Tongue (tissue), 3 donors: ENCODE results near the gene MSH3. TPM values are rescaled to one million over a fixed set of nuclear protein-coding genes. Genes with fewer than 3 reads are reported as not detected.
A peak's percentile ranks its signal among the peaks of the same experiment; 100 is the strongest.

Experiments
- DNase-seq: peaks from one replicate; pipeline ENCODE4 v3.0.0-alpha.2; 2015
- small RNA-seq: library from RNA; depleted of rRNA; stranded (forward); fragments of <200 nt; gene quantifications from one replicate; pipeline ENCODE3, GENCODE V24; 2014; ENCODE audit warnings: low replicate concordance
- total RNA-seq: library from RNA; depleted of rRNA; stranded (reverse); fragments of >200 nt; gene quantifications from one replicate; pipeline ENCODE4 v1.2.3, GENCODE V29; 2014

Gene MSH3
- total RNA-seq, 1 donor from 2014 or later, result 22.2 TPM

DNA sequence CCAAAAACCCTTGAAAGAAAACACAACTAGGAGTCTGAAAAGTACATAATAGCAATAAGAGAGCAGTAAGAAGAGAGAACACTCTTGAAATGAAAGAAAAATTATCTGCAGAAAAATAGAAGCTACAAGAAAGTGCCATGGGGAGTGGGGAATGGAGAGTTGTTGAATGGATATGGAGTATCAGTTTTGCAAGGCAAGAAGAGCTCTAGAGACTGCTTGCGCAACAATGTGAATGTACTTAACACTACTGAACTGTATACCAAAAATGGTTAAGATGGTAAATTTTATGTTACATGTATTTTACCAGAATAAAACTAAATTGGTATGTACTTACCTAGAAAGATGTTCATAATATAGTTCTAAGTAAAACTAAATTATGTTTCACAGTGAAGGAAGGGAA is 251.0 kb downstream of the MSH3 start:
- no peak for DNase-seq

- DNase-seq, result no peak
These were observed 258.0 kb downstream of the MSH3 start for GRCh38 chr5:80912479-80912878.

GRCh38 chr5:80915716-80916115 is 261.3 kb downstream of the MSH3 start:
- no peak for DNase-seq

GRCh38 chr5:80916676-80917075 is 262.2 kb downstream of the MSH3 start:
- peak; percentile 12 for DNase-seq

- no peak for DNase-seq
These were observed 263.2 kb downstream of the MSH3 start for GRCh38 chr5:80917631-80918030.

GRCh38 chr5:80919678-80920196 is 265.3 kb downstream of the MSH3 start:
- no peak for DNase-seq

GRCh38 chr5:80920333-80920732 is 265.9 kb downstream of the MSH3 start:
- DNase-seq, result no peak

DNA sequence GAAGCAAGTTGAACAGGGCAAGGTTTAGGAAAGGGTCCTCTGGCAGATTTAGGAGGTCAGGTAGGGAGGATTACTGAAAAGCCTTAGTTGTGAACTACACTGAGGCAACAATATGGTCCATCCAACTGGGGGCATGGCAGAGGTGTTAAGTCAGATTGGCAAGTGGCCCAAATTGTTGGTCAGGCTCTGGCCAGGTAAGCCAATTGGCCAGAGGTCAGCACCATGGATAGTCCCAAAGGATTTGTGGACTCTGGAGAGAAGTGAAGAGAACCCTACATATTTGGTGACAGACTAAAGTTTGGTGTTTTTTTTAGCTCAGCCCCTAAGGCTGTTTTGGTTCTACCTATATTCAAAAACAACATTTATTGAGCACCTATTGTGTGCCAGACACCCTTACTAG is 266.6 kb downstream of the MSH3 start:
- no peak for DNase-seq

DNA sequence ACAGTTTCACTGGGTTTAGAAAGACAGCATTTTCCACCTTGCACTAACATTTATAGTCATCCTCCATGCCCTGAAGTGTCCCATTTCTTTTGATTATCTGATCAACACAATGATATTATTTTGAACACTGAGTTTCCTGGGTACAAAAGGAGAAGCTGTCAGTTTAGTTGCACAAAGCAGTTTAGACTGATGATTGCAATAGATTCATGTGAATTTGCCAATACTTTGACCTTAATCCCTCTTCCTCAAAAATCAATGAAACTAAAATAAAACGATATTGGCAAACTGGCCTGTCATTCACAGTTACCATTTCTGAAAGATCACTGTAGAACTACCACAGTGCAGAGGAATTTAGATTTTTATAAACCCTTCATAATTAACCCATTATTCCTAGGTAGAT is 271.5 kb downstream of the MSH3 start:
- DNase-seq, result no peak

Small RNAs within 50 kb of the gene (small RNA-seq; reads per million reads assigned to genes)
- not detected for gene MTRNR2L2

Other genes with a start within 250 kb of the MSH3 start
- gene ZFYVE16, start 246.6 kb upstream of the MSH3 start, total RNA-seq, result 62.4 TPM
- gene FAM151B, start 166.6 kb upstream of the MSH3 start, total RNA-seq, result 9.8 TPM
- not detected for gene ANKRD34B, start 84.4 kb upstream of the MSH3 start, total RNA-seq
- 27.4 TPM for gene DHFR, start 331 bp downstream of the MSH3 start, total RNA-seq